IMR-90 (cell line): Measurements from ENCODE around the gene NBPF4. TPM values are rescaled to one million over a fixed set of nuclear protein-coding genes. Genes with fewer than 3 reads are reported as not detected.
"Not testable (repeated sequence)": the region's sequence is repeated elsewhere in the genome, so short reads cannot be mapped to it uniquely, and the experiment has no call there.

Experiments used
- ATAC-seq: fragments of 200-7000 bp; cut with Tn5 transposase; 2 replicates; pipeline ENCODE4 v1.9.1; 2020; ENCODE audit warnings: low read depth, mild to moderate bottlenecking, moderate library complexity
- BruUV-seq: library from RNA; stranded (reverse); fragments of 400-500 nt; replicated peaks from 2 replicates; lab custom pipeline; 2021; lab: Mats Ljungman, UMichigan
- CTCF ChIA-PET: fragments of 300-600 bp; formaldehyde crosslinking; extraction: SDS; loops from one replicate; lab custom pipeline; 2021; ENCODE audit warnings: antibody characterized with exemption; lab: Yijun Ruan, JAX
- POLR2A ChIA-PET: fragments of 300-600 bp; sonication (Branson Sonifier 250); formaldehyde crosslinking; loops from one replicate; lab custom pipeline; 2022; ENCODE audit warnings: antibody characterized with exemption; ENCODE audit not compliant: unreplicated experiment; lab: Charles Lee
- DNase-seq: peaks from one replicate; pipeline ENCODE4 v3.0.0; 2013
- H2AFZ ChIP-seq: replicated peaks from 2 replicates; pipeline ENCODE3; 2013; ENCODE audit warnings: low read length, mild to moderate bottlenecking; ENCODE audit not compliant: poor library complexity
- H2AK5ac ChIP-seq: 2 replicates; pipeline ENCODE4 v1.6.1; 2013; ENCODE audit warnings: low read depth, low read length, inconsistent platforms
- H2AK9ac ChIP-seq: replicated peaks from 2 replicates; pipeline ENCODE3; 2013; ENCODE audit warnings: mild to moderate bottlenecking, low read depth, low read length, moderate library complexity; ENCODE audit not compliant: poor library complexity
- H2BK120ac ChIP-seq: 2 replicates; pipeline ENCODE4 v1.6.1; 2013; ENCODE audit warnings: low read depth, low read length, inconsistent platforms
- H2BK15ac ChIP-seq: 3 replicates; pipeline ENCODE4 v1.6.1; 2013; ENCODE audit warnings: low read depth, low read length, inconsistent platforms
- H2BK20ac ChIP-seq: 2 replicates; pipeline ENCODE4 v1.6.1; 2013; ENCODE audit warnings: low read depth, mild to moderate bottlenecking, inconsistent platforms, low read length, moderate library complexity
- H2BK5ac ChIP-seq: 2 replicates; pipeline ENCODE4 v1.6.1; 2013; ENCODE audit warnings: mild to moderate bottlenecking, low read depth, low read length, inconsistent platforms; ENCODE audit not compliant: poor library complexity, severe bottlenecking
- H3K14ac ChIP-seq: replicated peaks from 2 replicates; pipeline ENCODE4 v1.6.1; 2013; ENCODE audit warnings: low read depth, low read length, inconsistent platforms
- H3K18ac ChIP-seq: 2 replicates; pipeline ENCODE4 v1.6.1; 2013; ENCODE audit warnings: low read depth, low read length, control low read depth
- H3K23ac ChIP-seq: 2 replicates; pipeline ENCODE4 v1.6.1; 2013; ENCODE audit warnings: low read depth, low read length, inconsistent platforms
- H3K27ac ChIP-seq: 2 replicates; pipeline ENCODE4 v1.5.1; 2013; ENCODE audit warnings: mild to moderate bottlenecking, control low read depth, low read length; ENCODE audit not compliant: insufficient read depth
- H3K27me3 ChIP-seq: 2 replicates; pipeline ENCODE4 v1.6.1; 2013; ENCODE audit warnings: low read length; ENCODE audit not compliant: control insufficient read depth, insufficient read depth
- H3K36me3 ChIP-seq: 2 replicates; pipeline ENCODE4 v1.6.1; 2013; ENCODE audit warnings: low read length, mixed read lengths; ENCODE audit not compliant: control insufficient read depth, insufficient read depth
- H3K4ac ChIP-seq: 2 replicates; pipeline ENCODE4 v1.6.1; 2013; ENCODE audit warnings: low read depth, low read length, inconsistent platforms
- H3K4me1 ChIP-seq: 2 replicates; pipeline ENCODE4 v1.6.1; 2013; ENCODE audit warnings: low read length, mixed read lengths; ENCODE audit not compliant: control insufficient read depth, insufficient read depth
- H3K4me2 ChIP-seq: 2 replicates; pipeline ENCODE4 v1.6.1; 2013; ENCODE audit warnings: low read depth, mild to moderate bottlenecking, control low read depth, low read length, moderate library complexity
- H3K4me3 ChIP-seq: 2 replicates; pipeline ENCODE4 v1.5.1; 2013; ENCODE audit warnings: low read depth, mild to moderate bottlenecking, control low read depth, low read length, moderate library complexity; ENCODE audit not compliant: insufficient read depth
- H3K56ac ChIP-seq: 2 replicates; pipeline ENCODE4 v1.6.1; 2013; ENCODE audit warnings: low read length, inconsistent platforms; ENCODE audit not compliant: insufficient read depth; ENCODE audit errors: extremely low read depth
- H3K79me1 ChIP-seq, 2 experiments: 2 replicates each; pipeline ENCODE4 v1.6.1; 2013; ENCODE audit warnings: low read length in 2 of 2, inconsistent platforms in 1 of 2, low read depth in 1 of 2
- H3K9ac ChIP-seq: 2 replicates; pipeline ENCODE4 v1.6.1; 2013; ENCODE audit warnings: low read depth, low read length, control low read depth
- H3K9me1 ChIP-seq: 2 replicates; pipeline ENCODE4 v1.6.1; 2013; ENCODE audit warnings: low read length, inconsistent platforms; ENCODE audit not compliant: insufficient read depth
- H3K9me3 ChIP-seq: 2 replicates; pipeline ENCODE4 v1.6.1; 2013; ENCODE audit warnings: low read length; ENCODE audit not compliant: control insufficient read depth, insufficient read depth
- H4K20me1 ChIP-seq: 2 replicates; pipeline ENCODE4 v1.6.1; 2013; ENCODE audit warnings: low read length, inconsistent platforms; ENCODE audit not compliant: insufficient read depth
- H4K5ac ChIP-seq: 2 replicates; pipeline ENCODE4 v1.6.1; 2013; ENCODE audit warnings: mild to moderate bottlenecking, low read depth, low read length, control low read depth
- H4K8ac ChIP-seq, 2 experiments: 2 replicates each; pipeline ENCODE4 v1.6.1; 2013; ENCODE audit warnings: low read depth in 2 of 2, low read length in 2 of 2, control low read depth in 1 of 2, inconsistent platforms in 1 of 2
- H4K91ac ChIP-seq: 2 replicates; pipeline ENCODE4 v1.6.1; 2013; ENCODE audit warnings: low read depth, low read length, inconsistent platforms; ENCODE audit not compliant: insufficient read depth
- RAD21 ChIP-seq: IDR thresholded peaks from 2 replicates; pipeline ENCODE4 v1.6.1; 2012; ENCODE audit warnings: low read length, improper control_type of control experiment
- SMC3 ChIP-seq: fragments of 150-350 bp; IDR thresholded peaks from 2 replicates; pipeline ENCODE4 v1.6.1; 2016; ENCODE audit warnings: low read depth, mild to moderate bottlenecking, antibody characterized with exemption, low read length, moderate library complexity
- WGBS, 2 experiments: methylation state at CpG; one replicate each; pipeline versions ENCODE4 v1.1.5 to v1.1.7; 2013; ENCODE audit warnings: missing lambda C conversion rate in 2 of 2; ENCODE audit not compliant: insufficient read length in 1 of 2; ENCODE audit errors: extremely low coverage in 2 of 2; 5-methylcytosine and 5-hydroxymethylcytosine counted together
- dilution Hi-C: fragments of 300-500 bp; cut with HindIII; formaldehyde crosslinking; loops from one replicate; pipeline ENCODE4 v1.14.3; 2018; ENCODE audit warnings: low sequenced_read_pairs; ENCODE audit not compliant: unreplicated experiment
- in situ Hi-C: fragments of 300-500 bp; cut with MboI; formaldehyde crosslinking; loops from 3 replicates; pipeline ENCODE4 v1.14.3; 2019; ENCODE audit warnings: low sequenced_read_pairs, inconsistent platforms, mixed read lengths
- intact Hi-C: fragments of 100-400 bp; cut with micrococcal nuclease; formaldehyde crosslinking; loops from 2 replicates; pipeline ENCODE4 v1.10.0; 2022
- polyA plus RNA-seq, 3 experiments: library from polyadenylated mRNA; depleted of rRNA; stranded (reverse); fragments of >200 nt; gene quantifications; 2 replicates each; pipeline ENCODE4 v1.2.3, GENCODE V29; 2012; ENCODE audit warnings: low replicate concordance in 1 of 3
- total RNA-seq: library from RNA; depleted of rRNA; stranded (reverse); fragments of >200 nt; gene quantifications from 2 replicates; pipeline ENCODE4 v1.2.3, GENCODE V29; 2012
- TF ChIP-seq, protein P1 (sequence below): conservative IDR thresholded peaks from 2 replicates; pipeline ENCODE4 v1.5.1; 2012; ENCODE audit warnings: mild to moderate bottlenecking, low read depth, low read length, improper control_type of control experiment

The NBPF4 gene
- total and polyA plus RNA-seq, 2 of the 4 experiments (the other 2 are of a cell fraction): not detected

- DNase-seq, H2BK15ac ChIP-seq, H2BK5ac ChIP-seq, dilution Hi-C loops, H2BK20ac ChIP-seq, H3K9me3 ChIP-seq, H3K56ac ChIP-seq, H3K9ac ChIP-seq, H3K27ac ChIP-seq, H3K14ac ChIP-seq, H3K4me1 ChIP-seq, H2AFZ ChIP-seq, H4K91ac ChIP-seq, H3K4ac ChIP-seq, BruUV-seq, H3K4me2 ChIP-seq, H3K23ac ChIP-seq, H2BK120ac ChIP-seq, H2AK5ac ChIP-seq, H2AK9ac ChIP-seq, H3K18ac ChIP-seq, H3K27me3 ChIP-seq, H3K4me3 ChIP-seq, H3K36me3 ChIP-seq, H4K20me1 ChIP-seq, H4K8ac ChIP-seq, in situ Hi-C loops, H4K5ac ChIP-seq, H3K9me1 ChIP-seq, H3K79me1 ChIP-seq: not testable (repeated sequence)
- POLR2A ChIA-PET: interaction anchor here (0.6 kb wide), 1 partner anchor 346 kb away, joined by 4 read pairs; no protein-coding TSS in a partner anchor
- TF ChIP-seq RAD21 (peak; percentile 40), SMC3 (0 out of 2 replicates have a peak, but pooled peaks have one; percentile 15)
- TF ChIP-seq, protein P1, sequence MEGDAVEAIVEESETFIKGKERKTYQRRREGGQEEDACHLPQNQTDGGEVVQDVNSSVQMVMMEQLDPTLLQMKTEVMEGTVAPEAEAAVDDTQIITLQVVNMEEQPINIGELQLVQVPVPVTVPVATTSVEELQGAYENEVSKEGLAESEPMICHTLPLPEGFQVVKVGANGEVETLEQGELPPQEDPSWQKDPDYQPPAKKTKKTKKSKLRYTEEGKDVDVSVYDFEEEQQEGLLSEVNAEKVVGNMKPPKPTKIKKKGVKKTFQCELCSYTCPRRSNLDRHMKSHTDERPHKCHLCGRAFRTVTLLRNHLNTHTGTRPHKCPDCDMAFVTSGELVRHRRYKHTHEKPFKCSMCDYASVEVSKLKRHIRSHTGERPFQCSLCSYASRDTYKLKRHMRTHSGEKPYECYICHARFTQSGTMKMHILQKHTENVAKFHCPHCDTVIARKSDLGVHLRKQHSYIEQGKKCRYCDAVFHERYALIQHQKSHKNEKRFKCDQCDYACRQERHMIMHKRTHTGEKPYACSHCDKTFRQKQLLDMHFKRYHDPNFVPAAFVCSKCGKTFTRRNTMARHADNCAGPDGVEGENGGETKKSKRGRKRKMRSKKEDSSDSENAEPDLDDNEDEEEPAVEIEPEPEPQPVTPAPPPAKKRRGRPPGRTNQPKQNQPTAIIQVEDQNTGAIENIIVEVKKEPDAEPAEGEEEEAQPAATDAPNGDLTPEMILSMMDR: peak; percentile 51
- CTCF ChIA-PET: interaction anchor here (0.6 kb wide), 2 partner anchors 22 to 1421 kb away, joined by 3 read pairs; no protein-coding TSS in a partner anchor
- intact Hi-C loops: loop anchor here (10.0 kb wide), 1 partner anchor 430 kb away; no protein-coding TSS in a partner anchor
- WGBS, 2 experiments: no CpG with 5 or more reads among the region's 5 CpGs
- peak; percentile 88 for ATAC-seq
Observed at GRCh38 chr1:108214641-108215465, 29.0 kb downstream of the NBPF4 start.
